ENCODE measurements around the gene CD3E. TPM values are rescaled to one million over a fixed set of nuclear protein-coding genes. Genes with fewer than 3 reads are reported as not detected.

The CD3E gene
- total and polyA plus RNA-seq, 2 of the 13 experiments (the other 11 are each of a cell fraction or from before 2014, with no cell fraction given) = not detected

GRCh38 chr11:118290923-118291322 lies 13.6 kb upstream of the CD3E start (continued):
- TF ChIP-seq POLR2AphosphoS5 (IDR thresholded peaks at IDR 0.05; ENCODE audit: low read depth, low read length) (no peak), SAFB2 (CRISPR knock-in tag; IDR thresholded peaks at IDR 0.05; ENCODE audit: borderline replicate concordance, low read depth) (no peak), ZNF547 (CRISPR knock-in tag; IDR thresholded peaks at IDR 0.05) (no peak), THAP9 (CRISPR knock-in tag; IDR thresholded peaks at IDR 0.05; ENCODE audit: borderline replicate concordance) (no peak), TRAFD1 (CRISPR knock-in tag; IDR thresholded peaks at IDR 0.05; ENCODE audit: borderline replicate concordance) (no peak), PAXIP1 (CRISPR knock-in tag; conservative IDR thresholded peaks at IDR 0.05) (0 out of 2 replicates have a peak, but pooled peaks have one; percentile 34), TEF (CRISPR knock-in tag; IDR thresholded peaks at IDR 0.05) (no peak), ZNF644 (CRISPR knock-in tag; IDR thresholded peaks at IDR 0.05; ENCODE audit: low read depth) (peak; percentile 78), GATAD2A (CRISPR knock-in tag; IDR thresholded peaks at IDR 0.05) (peak; percentile 53), NFIC (IDR thresholded peaks at IDR 0.05; ENCODE audit: low read length) (no peak), RCOR2 (CRISPR knock-in tag; IDR thresholded peaks at IDR 0.05) (0 out of 2 replicates have a peak, but pooled peaks have one; percentile 52), ZFY (CRISPR knock-in tag; IDR thresholded peaks at IDR 0.05) (no peak), NR2C2 (CRISPR knock-in tag; IDR thresholded peaks at IDR 0.05; ENCODE audit: borderline replicate concordance) (peak; percentile 44; the same call in 1 of the 2 replicates), ZNF549 (CRISPR knock-in tag; IDR thresholded peaks at IDR 0.05) (no peak), NR2F6 (IDR thresholded peaks at IDR 0.05) (peak; percentile 33; the same call in 1 of the 2 replicates), NR2F6 (CRISPR knock-in tag; IDR thresholded peaks at IDR 0.05) (peak; percentile 69; the same call in 1 of the 2 replicates), PHB2 (IDR thresholded peaks at IDR 0.05; ENCODE audit: partially characterized antibody) (no peak), NCOA1 (CRISPR knock-in tag; IDR thresholded peaks at IDR 0.05) (no peak), SAP130 (CRISPR knock-in tag; IDR thresholded peaks at IDR 0.05; ENCODE audit: low read depth) (peak; percentile 48; the same call in 1 of the 2 replicates), GMEB1 (CRISPR knock-in tag; IDR thresholded peaks at IDR 0.05; ENCODE audit: borderline replicate concordance) (0 out of 2 replicates have a peak, but pooled peaks have one; percentile 31), NAIF1 (CRISPR knock-in tag; IDR thresholded peaks at IDR 0.05; ENCODE audit: borderline replicate concordance) (no peak), ASH2L (IDR thresholded peaks at IDR 0.05; ENCODE audit: insufficient read length, low read depth, low read length) (no peak)
